Uterus (tissue), 2 donors: Measurements from ENCODE around the gene CDKAL1.

ENCODE experiments used
- CTCF ChIP-seq, 4 experiments: fragments of 200-600 bp in 2 of 4; fragments of 450-650 bp in 2 of 4; sonication (generic) in 2 of 4; IDR thresholded peaks; one replicate each; pipeline ENCODE4 v1.5.1; 2016 to 2019; ENCODE audit warnings: antibody characterized with exemption in 4 of 4, mild to moderate bottlenecking in 2 of 4, moderate library complexity in 1 of 4
- POLR2A ChIP-seq, 2 donors: fragments of 450-650 bp; IDR thresholded peaks; one replicate each; pipeline ENCODE4 v1.6.1; 2016; ENCODE audit warnings: antibody characterized with exemption in 2 of 2, mild to moderate bottlenecking in 1 of 2, moderate library complexity in 1 of 2

GRCh38 chr6:20891161-20891560 lies 356.9 kb downstream of the CDKAL1 start:
- TF ChIP-seq CTCF (IDR thresholded peaks at IDR 0.05) (no peak), POLR2A (IDR thresholded peaks at IDR 0.05) (no peak)
